Prostate gland (tissue), 2 donors: Measurements from ENCODE around the gene VEGFB. TPM values are rescaled to one million over a fixed set of nuclear protein-coding genes. Genes with fewer than 3 reads are reported as not detected.

Experiments used
- DNase-seq: peaks from one replicate; pipeline ENCODE4 v3.0.0-alpha.2; 2019; ENCODE audit warnings: low spot score
- H3K27ac ChIP-seq, 2 donors: fragments of 200-600 bp; sonication (generic); 2 replicates each; pipeline ENCODE4 v1.5.1; 2017 to 2019
- H3K27me3 ChIP-seq: fragments of 200-600 bp; sonication (generic); replicated peaks from 2 replicates; pipeline ENCODE4 v1.5.1; 2019; ENCODE audit not compliant: insufficient read depth
- H3K36me3 ChIP-seq, 2 donors: fragments of 200-600 bp; sonication (generic); 1 replicate in 1 of 2; 2 replicates in 1 of 2; pipeline versions ENCODE4 v1.5.1 to v1.8.1; 2017 to 2019
- H3K4me1 ChIP-seq: fragments of 200-600 bp; sonication (generic); replicated peaks from 2 replicates; pipeline ENCODE4 v1.5.1; 2019
- H3K4me3 ChIP-seq, 2 donors: fragments of 200-600 bp; sonication (generic); 2 replicates each; pipeline ENCODE4 v1.5.1; 2017 to 2019
- H3K9me3 ChIP-seq: fragments of 200-600 bp; sonication (generic); 2 replicates; pipeline ENCODE4 v1.5.1; 2017
- CTCF ChIP-seq, 4 experiments: fragments of 200-600 bp in 2 of 4; fragments of 450-650 bp in 2 of 4; sonication (generic) in 2 of 4; IDR thresholded peaks; 1 replicate in 3 of 4; 2 replicates in 1 of 4; pipeline ENCODE4 v1.5.1; 2016 to 2019; ENCODE audit warnings: antibody characterized with exemption in 4 of 4, mild to moderate bottlenecking in 2 of 4, moderate library complexity in 2 of 4
- POLR2A ChIP-seq: fragments of 450-650 bp; IDR thresholded peaks from one replicate; pipeline ENCODE4 v1.6.1; 2016; ENCODE audit warnings: antibody characterized with exemption, mild to moderate bottlenecking
- POLR2AphosphoS5 ChIP-seq: sonication (generic); formaldehyde crosslinking; IDR thresholded peaks from one replicate; pipeline ENCODE4 v1.6.1; 2017; ENCODE audit warnings: antibody characterized with exemption
- WGBS: methylation state at CpG from one replicate; pipeline ENCODE4 v1.1.5; 2018; 5-methylcytosine and 5-hydroxymethylcytosine counted together
- intact Hi-C: fragments of 100-400 bp; cut with DNase I; formaldehyde crosslinking; loops from one replicate; pipeline ENCODE4 v1.14.2; 2022
- total RNA-seq, 2 donors: library from RNA; depleted of rRNA; stranded (reverse); fragments of >200 nt; gene quantifications; one replicate each; pipeline ENCODE4 v1.1.0, GENCODE V29; 2016

Gene VEGFB
- total RNA-seq, 2 donors from 2014 or later, result 50.9 to 91.2 TPM

- no peak for DNase-seq
- intact Hi-C loops, result no loop called here
- Histone ChIP-seq H3K4me1 (no peaks in the 10 kb centered on the region), H3K27me3 (no peaks in the 10 kb centered on the region), H3K36me3 (peaks cover 12 to 26% of the 10 kb centered on the region in 2 donors), H3K9me3 (no peaks in the 10 kb centered on the region), H3K4me3 (no peak overlapping the region), H3K27ac (no peak overlapping the region)
- WGBS, result 92% methylated on average over 5 of the region's 5 CpGs
- no peak for TF ChIP-seq POLR2A
- TF ChIP-seq POLR2AphosphoS5, result no peak
- TF ChIP-seq CTCF (IDR thresholded peaks at IDR 0.05), result no peak
These were observed 42.0 kb upstream of the VEGFB start for GRCh38 chr11:64192434-64192833.

- no peaks in the 10 kb centered on the region for H3K9me3 ChIP-seq
- WGBS, result 70% methylated on average over 9 of the region's 9 CpGs
- intact Hi-C loops, result no loop called here
- H3K27me3 ChIP-seq, result no peaks in the 10 kb centered on the region
- no peaks in the 10 kb centered on the region for H3K4me1 ChIP-seq
- H3K36me3 ChIP-seq, result peaks cover 15 to 35% of the 10 kb centered on the region in 2 donors
- H3K4me3 ChIP-seq, result no peak overlapping the region
- no peak overlapping the region for H3K27ac ChIP-seq
- no peak for TF ChIP-seq POLR2A
- TF ChIP-seq CTCF (IDR thresholded peaks at IDR 0.05), result no peak
- TF ChIP-seq POLR2AphosphoS5, result no peak
- no peak for DNase-seq
These were observed 37.8 kb upstream of the VEGFB start for GRCh38 chr11:64196626-64197025.

- Histone ChIP-seq H3K9me3 (no peaks in the 10 kb centered on the region), H3K36me3 (peaks cover 15 to 36% of the 10 kb centered on the region in 2 donors), H3K27me3 (no peaks in the 10 kb centered on the region), H3K4me3 (no peak overlapping the region), H3K4me1 (no peaks in the 10 kb centered on the region), H3K27ac (no peak overlapping the region)
- no peak for TF ChIP-seq POLR2AphosphoS5
- TF ChIP-seq POLR2A, result no peak
- no peak for TF ChIP-seq CTCF (IDR thresholded peaks at IDR 0.05)
- WGBS, result 97% methylated on average over 2 of the region's 2 CpGs
- DNase-seq, result no peak
- intact Hi-C loops, result no loop called here
These were observed 35.9 kb upstream of the VEGFB start for GRCh38 chr11:64198511-64198910.

- H3K4me1 ChIP-seq, result no peaks in the 10 kb centered on the region
- no peaks in the 10 kb centered on the region for H3K27me3 ChIP-seq
- no peaks in the 10 kb centered on the region for H3K9me3 ChIP-seq
- H3K36me3 ChIP-seq, result peaks cover 9 to 17% of the 10 kb centered on the region in 2 donors
- H3K4me3 ChIP-seq, result no peak overlapping the region
- WGBS, result 80% methylated on average over 3 of the region's 3 CpGs
- intact Hi-C loops, result no loop called here
- TF ChIP-seq CTCF (IDR thresholded peaks at IDR 0.05) (no peak), POLR2AphosphoS5 (no peak), POLR2A (no peak)
- no peak for DNase-seq
- H3K27ac ChIP-seq, result no peak overlapping the region
These were observed 32.8 kb upstream of the VEGFB start for GRCh38 chr11:64201543-64201942.

- intact Hi-C loops, result no loop called here
- 96% methylated on average over 9 of the region's 9 CpGs for WGBS
- Histone ChIP-seq H3K4me1 (no peaks in the 10 kb centered on the region), H3K9me3 (no peaks in the 10 kb centered on the region), H3K36me3 (peaks cover 5 to 17% of the 10 kb centered on the region in 2 donors), H3K27me3 (no peaks in the 10 kb centered on the region), H3K4me3 (no peak overlapping the region), H3K27ac (no peak overlapping the region)
- TF ChIP-seq POLR2A (no peak), POLR2AphosphoS5 (no peak), CTCF (IDR thresholded peaks at IDR 0.05) (no peak)
- no peak for DNase-seq
These were observed 31.4 kb upstream of the VEGFB start for GRCh38 chr11:64202992-64203391.
